CD8-positive, alpha-beta memory T cell (primary cell): ENCODE results near the gene KATNB1. TPM values are rescaled to one million over a fixed set of nuclear protein-coding genes. Genes with fewer than 3 reads are reported as not detected.
"Not testable (repeated sequence)": the region's sequence is repeated elsewhere in the genome, so short reads cannot be mapped to it uniquely, and the experiment has no call there.

Experiments
- CTCF ChIA-PET: fragments of 350-600 bp; sonication (Branson Sonifier 250); formaldehyde crosslinking; loops from one replicate; lab custom pipeline; 2021; ENCODE audit warnings: antibody characterized with exemption; lab: Charles Lee
- POLR2A ChIA-PET: fragments of 350-600 bp; sonication (Branson Sonifier 250); formaldehyde crosslinking; loops from one replicate; lab custom pipeline; 2021; ENCODE audit warnings: antibody characterized with exemption; lab: Charles Lee
- DNase-seq, 5 donors: peaks; one replicate each; pipeline versions ENCODE4 v3.0.0 to v3.0.0-alpha.2; 2020 to 2022; ENCODE audit warnings: mixed read lengths in 1 of 5
- H3K27ac ChIP-seq: one replicate; pipeline ENCODE4 v1.7.0; 2013; ENCODE audit warnings: low read depth, mild to moderate bottlenecking, low read length, moderate library complexity
- H3K27me3 ChIP-seq: 2 replicates; pipeline ENCODE4 v1.7.0; 2013; ENCODE audit warnings: low read length, mild to moderate bottlenecking; ENCODE audit not compliant: insufficient read depth, poor library complexity, severe bottlenecking
- H3K36me3 ChIP-seq: 2 replicates; pipeline ENCODE4 v1.7.0; 2013; ENCODE audit warnings: mild to moderate bottlenecking, low read length, moderate library complexity; ENCODE audit not compliant: insufficient read depth
- H3K4me1 ChIP-seq: 2 replicates; pipeline ENCODE4 v1.7.0; 2013; ENCODE audit warnings: mild to moderate bottlenecking, low read length, moderate library complexity; ENCODE audit not compliant: insufficient read depth
- H3K4me3 ChIP-seq: 2 replicates; pipeline ENCODE4 v1.7.0; 2013; ENCODE audit warnings: mild to moderate bottlenecking, low read length
- H3K9me3 ChIP-seq: 2 replicates; pipeline ENCODE4 v1.7.0; 2013; ENCODE audit warnings: mild to moderate bottlenecking, low read length
- H3K27ac Mint-ChIP-seq, 8 donors: one replicate each; pipeline ENCODE4 v1.8.0; 2020 to 2021; ENCODE audit warnings: mixed read lengths in 8 of 8, mild to moderate bottlenecking in 6 of 8, inconsistent platforms in 3 of 8, moderate library complexity in 3 of 8
- H3K27me3 Mint-ChIP-seq, 2 donors: one replicate each; pipeline ENCODE4 v1.8.0; 2020 to 2021; ENCODE audit warnings: mixed read lengths in 2 of 2, mild to moderate bottlenecking in 1 of 2, moderate library complexity in 1 of 2
- H3K36me3 Mint-ChIP-seq, 3 donors: one replicate each; pipeline ENCODE4 v1.8.0; 2020 to 2021; ENCODE audit warnings: mixed read lengths in 3 of 3, inconsistent platforms in 1 of 3, mild to moderate bottlenecking in 1 of 3
- H3K4me1 Mint-ChIP-seq, 3 donors: one replicate each; pipeline ENCODE4 v1.8.0; 2020 to 2021; ENCODE audit warnings: mixed read lengths in 3 of 3, inconsistent platforms in 1 of 3, mild to moderate bottlenecking in 1 of 3
- H3K4me3 Mint-ChIP-seq, 7 donors: one replicate each; pipeline ENCODE4 v1.8.0; 2020 to 2021; ENCODE audit warnings: mixed read lengths in 7 of 7, mild to moderate bottlenecking in 6 of 7, moderate library complexity in 4 of 7, inconsistent platforms in 2 of 7
- H3K9me3 Mint-ChIP-seq, 5 donors: one replicate each; pipeline ENCODE4 v1.8.0; 2020 to 2022; ENCODE audit warnings: mixed read lengths in 5 of 5, mild to moderate bottlenecking in 3 of 5, moderate library complexity in 2 of 5, inconsistent platforms in 1 of 5
- polyA plus RNA-seq: library from polyadenylated mRNA; unstranded; fragments of 300-500 nt; fragmentation: Illumina TruSeq; gene quantifications from one replicate; pipeline ENCODE4 v1.2.3, GENCODE V29; 2021
- total RNA-seq, 2 experiments: library from RNA; stranded (reverse); gene quantifications; one replicate each; pipeline ENCODE4 v1.2.3, GENCODE V29; 2021

The KATNB1 gene
- total and polyA plus RNA-seq, 3 experiments from 2014 or later = 29.7 to 53.0 (median 50.2) TPM

DNA sequence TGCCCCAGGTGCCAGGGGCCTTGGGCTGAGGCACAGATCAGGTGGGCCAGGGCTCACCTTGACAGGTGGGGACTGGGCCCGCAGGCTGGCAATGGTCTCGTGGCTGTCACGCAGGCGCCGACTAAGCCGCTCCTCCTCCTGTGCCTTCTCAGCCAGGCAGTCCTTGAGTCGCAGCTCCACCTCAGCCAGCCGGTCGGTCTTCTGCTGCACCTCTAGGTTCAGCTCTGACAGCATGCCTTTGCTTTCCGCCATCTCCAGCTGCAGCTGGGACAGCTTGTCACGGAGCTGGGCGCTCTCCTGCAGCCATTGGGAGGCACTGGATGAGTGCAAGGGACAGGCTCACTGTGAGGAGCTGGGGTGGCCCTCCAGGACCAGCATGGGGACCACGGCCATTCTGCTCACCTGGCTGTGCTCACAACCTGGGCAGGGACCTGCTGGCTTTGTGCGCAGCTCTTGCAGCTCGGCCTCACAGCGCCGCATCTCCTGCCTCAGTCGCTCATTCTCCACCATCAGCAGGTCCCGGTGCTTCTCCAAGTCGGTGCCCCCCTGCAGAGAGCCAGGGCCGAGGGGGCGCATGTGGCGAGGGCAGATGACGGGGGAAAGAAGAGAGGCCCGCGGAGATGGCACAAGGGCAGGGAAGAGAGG is 35.7 kb downstream of the KATNB1 start:
- POLR2A ChIA-PET = no interaction called here
- no peak overlapping the region for H3K4me3 Mint-ChIP-seq

DNA sequence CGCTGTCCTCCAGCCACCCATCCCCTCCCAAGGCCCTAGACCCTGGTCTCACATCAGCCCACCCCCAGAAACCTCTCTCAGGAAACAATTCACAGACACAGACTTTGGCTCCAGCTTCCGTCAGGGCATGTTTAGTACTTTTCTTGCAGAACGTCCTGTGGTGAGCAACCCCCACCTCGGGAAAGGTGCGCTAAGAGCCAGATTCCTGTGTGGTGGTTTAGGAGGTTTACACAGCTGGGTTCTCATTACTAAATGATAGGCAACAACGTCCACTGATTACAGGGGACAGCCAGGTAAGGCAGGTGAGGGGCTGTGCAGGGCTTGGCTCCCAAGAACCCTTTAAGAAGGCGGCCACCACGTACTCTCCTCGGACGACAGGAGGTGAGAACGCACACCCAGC is 37.4 kb downstream of the KATNB1 start:
- no peak for DNase-seq
- Mint-ChIP-seq H3K4me1 (no peaks in the 10 kb centered on the region), H3K27ac (no peak overlapping the region), H3K4me3 (no peak overlapping the region), H3K27me3 (no peaks in the 10 kb centered on the region), H3K9me3 (no peaks in the 10 kb centered on the region), H3K36me3 (no peaks in the 10 kb centered on the region)
- Histone ChIP-seq H3K27ac (no peak overlapping the region), H3K9me3 (no peaks in the 10 kb centered on the region), H3K36me3 (no peaks in the 10 kb centered on the region), H3K4me1 (no peaks in the 10 kb centered on the region), H3K4me3 (no peak overlapping the region), H3K27me3 (no peaks in the 10 kb centered on the region)
- ChIA-PET POLR2A (no interaction called here), CTCF (no interaction called here)

More for the DNA sequence above, 35.7 kb downstream of the KATNB1 start:
- CTCF ChIA-PET = interaction anchor here (1.4 to 1.7 kb wide), 2 partner anchors 91 to 131 kb away, joined by 3 to 4 read pairs; no protein-coding TSS in a partner anchor
- H3K27ac ChIP-seq = no peak overlapping the region
- no peak overlapping the region for H3K4me3 ChIP-seq
- no peaks in the 10 kb centered on the region for H3K36me3 Mint-ChIP-seq
- H3K4me1 ChIP-seq = no peaks in the 10 kb centered on the region
- H3K27me3 ChIP-seq = no peaks in the 10 kb centered on the region
- no peaks in the 10 kb centered on the region for H3K27me3 Mint-ChIP-seq
- H3K36me3 ChIP-seq = no peaks in the 10 kb centered on the region
- no peaks in the 10 kb centered on the region for H3K9me3 ChIP-seq
- no peaks in the 10 kb centered on the region for H3K9me3 Mint-ChIP-seq
- no peak for DNase-seq
- H3K27ac Mint-ChIP-seq = no peak overlapping the region
- no peaks in the 10 kb centered on the region for H3K4me1 Mint-ChIP-seq

DNA sequence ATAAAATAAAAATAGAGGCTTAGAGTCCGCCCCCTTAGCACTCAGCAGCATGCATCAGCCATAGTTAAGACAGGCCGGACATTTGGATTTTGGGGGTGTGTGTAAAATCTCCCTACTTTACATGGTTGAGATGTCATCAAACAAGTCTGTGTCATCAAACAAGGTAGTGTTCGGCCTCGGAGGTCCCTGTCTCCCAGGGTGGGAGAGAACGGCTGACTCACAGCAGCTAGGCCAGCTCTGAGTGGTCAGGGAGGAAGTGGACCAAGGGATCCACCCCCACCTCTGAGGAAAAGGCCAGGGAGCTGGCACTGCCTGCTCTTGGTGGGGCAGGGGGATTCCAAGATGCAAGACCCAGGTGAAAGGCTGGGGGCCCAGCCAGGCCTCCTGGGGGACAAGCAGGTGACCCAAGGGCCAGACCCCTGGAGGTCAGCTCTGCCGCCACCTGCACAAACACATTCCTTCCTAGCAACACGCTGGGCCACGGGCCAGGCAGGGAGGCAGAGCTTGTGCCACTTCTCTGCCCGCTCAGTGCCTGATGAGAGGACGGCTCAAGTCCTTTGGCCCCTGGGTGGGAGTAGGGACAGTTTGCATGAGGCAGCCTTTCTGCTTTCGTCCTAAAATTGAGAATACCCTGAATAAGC is 38.2 kb downstream of the KATNB1 start:
- Mint-ChIP-seq H3K9me3 (no peaks in the 10 kb centered on the region), H3K36me3 (no peaks in the 10 kb centered on the region), H3K27ac (no peak overlapping the region), H3K4me1 (no peaks in the 10 kb centered on the region), H3K4me3 (no peak overlapping the region), H3K27me3 (no peaks in the 10 kb centered on the region)
- DNase-seq = no peak
- ChIA-PET POLR2A (no interaction called here), CTCF (no interaction called here)
- Histone ChIP-seq H3K27ac (no peak overlapping the region), H3K4me1 (no peaks in the 10 kb centered on the region), H3K36me3 (no peaks in the 10 kb centered on the region), H3K9me3 (no peaks in the 10 kb centered on the region), H3K27me3 (no peaks in the 10 kb centered on the region), H3K4me3 (no peak overlapping the region)

DNA sequence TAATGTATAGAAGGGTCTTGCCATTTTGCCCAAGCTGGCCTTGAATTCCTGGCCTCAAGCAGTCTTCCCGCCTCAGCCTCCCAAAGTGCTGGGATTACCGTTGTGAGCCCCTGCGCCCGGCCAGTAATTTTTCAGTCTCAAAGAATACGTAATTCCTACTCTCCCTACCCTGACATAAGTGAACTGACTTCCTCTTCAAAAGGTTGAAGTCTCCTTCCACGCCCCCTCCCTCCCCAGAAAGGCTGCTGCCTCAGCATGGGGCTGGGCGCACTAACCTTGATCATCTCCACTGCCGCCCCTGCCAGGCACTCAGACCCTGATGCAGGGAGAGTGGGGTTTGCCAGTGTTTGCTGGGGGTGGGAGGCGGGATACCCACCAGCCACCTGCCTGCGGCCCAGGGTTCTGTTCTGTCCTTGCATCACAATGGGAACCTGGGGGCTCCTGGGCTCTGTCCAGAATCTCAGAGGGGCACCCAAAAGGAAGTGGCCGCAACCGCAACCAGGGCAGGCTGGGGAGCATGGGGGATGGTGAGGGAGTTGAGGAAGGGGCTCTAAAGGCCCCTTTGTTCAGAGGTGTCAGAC is 39.2 kb downstream of the KATNB1 start:
- Histone ChIP-seq H3K27ac (no peak overlapping the region), H3K36me3 (no peaks in the 10 kb centered on the region), H3K4me3 (no peak overlapping the region), H3K27me3 (no peaks in the 10 kb centered on the region), H3K4me1 (no peaks in the 10 kb centered on the region), H3K9me3 (no peaks in the 10 kb centered on the region)
- Mint-ChIP-seq H3K27me3 (no peaks in the 10 kb centered on the region), H3K27ac (no peak overlapping the region), H3K9me3 (no peaks in the 10 kb centered on the region), H3K4me1 (no peaks in the 10 kb centered on the region), H3K36me3 (no peaks in the 10 kb centered on the region), H3K4me3 (no peak overlapping the region)
- no peak for DNase-seq
- POLR2A ChIA-PET = no interaction called here
- CTCF ChIA-PET = no interaction called here

DNA sequence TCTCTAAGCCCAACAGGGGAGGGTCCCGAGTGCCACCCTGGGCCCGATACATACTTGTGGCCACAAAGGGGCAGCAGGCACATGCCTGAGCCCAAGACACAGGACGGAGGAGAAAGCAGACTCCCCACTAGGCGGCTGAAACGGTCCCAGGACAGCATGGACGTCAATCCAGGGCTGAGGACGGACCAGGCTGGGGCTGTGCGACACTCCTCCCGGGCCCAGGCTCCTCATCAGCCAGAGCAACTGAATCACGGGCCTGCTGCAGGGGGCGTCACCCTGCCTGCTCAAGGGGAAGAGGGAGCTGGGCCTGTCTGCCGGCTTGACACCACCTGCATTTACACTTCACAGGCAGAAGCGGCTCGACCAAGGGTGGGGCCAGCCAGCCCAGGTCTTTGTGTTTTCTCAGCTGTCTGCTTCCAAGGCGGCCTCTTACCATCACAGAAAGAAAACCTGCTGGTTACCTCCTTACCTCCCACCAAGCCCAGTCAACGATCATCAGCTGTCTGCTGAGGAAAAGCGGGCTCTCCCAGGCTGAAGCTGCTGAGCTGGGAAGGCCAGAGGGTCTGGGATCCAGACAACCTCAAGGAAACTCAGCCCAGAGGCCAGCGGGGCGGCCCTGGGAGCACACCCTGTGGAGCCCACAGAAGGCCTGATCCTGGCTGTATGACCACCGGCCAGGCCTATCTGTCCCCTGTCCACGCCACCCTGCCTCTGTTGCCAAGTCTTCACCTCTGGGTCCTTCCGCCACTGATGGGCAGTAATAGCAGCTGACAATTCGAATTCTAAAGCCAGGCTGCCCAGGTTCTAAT is 40.3 kb downstream of the KATNB1 start:
- no peak for DNase-seq
- no peaks in the 10 kb centered on the region for H3K9me3 Mint-ChIP-seq
- Histone ChIP-seq H3K27me3 (no peaks in the 10 kb centered on the region), H3K27ac (no peak overlapping the region), H3K4me1 (no peaks in the 10 kb centered on the region), H3K4me3 (no peak overlapping the region), H3K36me3 (no peaks in the 10 kb centered on the region), H3K9me3 (no peaks in the 10 kb centered on the region)
- H3K27ac Mint-ChIP-seq = peak overlapping the region in 1 of 8 donors; percentile 69
- ChIA-PET POLR2A (no interaction called here), CTCF (no interaction called here)
- no peaks in the 10 kb centered on the region for H3K27me3 Mint-ChIP-seq
- no peaks in the 10 kb centered on the region for H3K36me3 Mint-ChIP-seq
- no peaks in the 10 kb centered on the region for H3K4me1 Mint-ChIP-seq
- H3K4me3 Mint-ChIP-seq = no peak overlapping the region

DNA sequence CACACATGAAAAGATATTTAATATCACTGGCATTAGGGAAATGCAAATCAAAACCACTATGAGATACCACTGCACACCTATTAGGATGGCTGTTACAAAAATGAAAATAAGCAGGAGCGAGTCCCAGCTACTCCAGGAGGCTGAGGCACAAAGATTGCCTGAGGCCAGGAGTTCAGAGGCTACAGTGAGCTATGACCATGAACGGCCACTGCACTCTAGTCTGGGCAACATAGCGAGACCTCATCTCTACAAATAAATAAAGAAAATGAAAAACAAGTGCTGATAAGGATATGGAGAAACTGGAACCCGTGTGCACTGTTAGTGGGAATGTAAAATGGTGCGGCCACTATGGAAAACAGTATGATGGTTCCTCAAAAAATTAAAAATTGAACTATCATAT is 43.1 kb downstream of the KATNB1 start:
- POLR2A ChIA-PET = no interaction called here
- DNase-seq = no peak
- Mint-ChIP-seq H3K4me1 (no peaks in the 10 kb centered on the region), H3K4me3 (no peak overlapping the region), H3K36me3 (no peaks in the 10 kb centered on the region), H3K27me3 (no peaks in the 10 kb centered on the region), H3K27ac (peak overlapping the region in 2 of 8 donors; percentile 84 to 85), H3K9me3 (no peaks in the 10 kb centered on the region)
- no peaks in the 10 kb centered on the region for H3K27me3 ChIP-seq
- no peaks in the 10 kb centered on the region for H3K9me3 ChIP-seq
- no peaks in the 10 kb centered on the region for H3K4me1 ChIP-seq
- no peak overlapping the region for H3K4me3 ChIP-seq
- no peaks in the 10 kb centered on the region for H3K36me3 ChIP-seq
- H3K27ac ChIP-seq = no peak overlapping the region
- CTCF ChIA-PET = no interaction called here

DNA sequence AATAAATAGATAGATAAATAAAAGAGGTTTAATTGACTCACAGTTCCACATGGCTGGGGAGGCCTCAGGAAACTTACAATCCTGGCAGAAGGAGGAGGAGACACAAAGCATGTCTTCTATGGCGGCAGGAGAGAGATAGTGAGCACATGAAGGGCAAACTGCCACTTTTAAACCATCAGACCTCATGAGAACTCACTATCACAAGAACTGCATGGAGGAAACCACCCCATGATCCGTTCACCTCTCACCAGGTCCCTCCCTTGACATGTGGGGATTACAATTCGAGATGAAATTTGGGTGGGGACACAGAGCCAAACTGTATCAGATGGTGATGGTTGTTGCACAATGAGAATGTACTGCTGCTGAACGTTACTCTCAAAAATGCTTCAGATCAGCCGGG is 44.3 kb downstream of the KATNB1 start:
- H3K27me3 Mint-ChIP-seq, DNase-seq, H3K4me3 ChIP-seq, H3K9me3 Mint-ChIP-seq, H3K27ac Mint-ChIP-seq, H3K4me3 Mint-ChIP-seq, H3K9me3 ChIP-seq, H3K4me1 Mint-ChIP-seq, POLR2A ChIA-PET, H3K27ac ChIP-seq, H3K27me3 ChIP-seq, CTCF ChIA-PET, H3K36me3 ChIP-seq, H3K36me3 Mint-ChIP-seq, H3K4me1 ChIP-seq: not testable (repeated sequence)

DNA sequence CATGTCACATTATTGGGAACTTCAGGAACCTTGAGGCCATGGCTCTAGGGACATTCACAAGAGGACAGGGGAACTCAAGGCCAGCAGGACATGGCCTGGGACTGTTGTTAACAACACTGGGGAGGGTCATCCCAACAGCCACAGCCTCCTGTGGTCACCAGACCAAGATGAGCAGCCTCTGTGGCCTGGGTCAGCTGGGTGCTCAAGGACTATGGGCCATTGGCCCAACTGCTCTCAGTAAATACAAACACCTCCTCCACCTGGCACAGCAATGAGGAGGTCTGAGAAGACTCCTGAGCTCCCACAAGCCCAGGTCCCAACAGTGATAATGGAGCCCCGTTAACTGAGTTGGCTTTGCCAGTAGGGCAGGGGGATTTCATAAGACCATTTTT is 45.8 kb downstream of the KATNB1 start:
- Mint-ChIP-seq H3K4me1 (no peaks in the 10 kb centered on the region), H3K36me3 (no peaks in the 10 kb centered on the region), H3K27me3 (peaks cover 0 to 3% of the 10 kb centered on the region in 2 donors), H3K4me3 (no peak overlapping the region), H3K27ac (no peak overlapping the region), H3K9me3 (no peaks in the 10 kb centered on the region)
- no peak overlapping the region for H3K27ac ChIP-seq
- no peaks in the 10 kb centered on the region for H3K36me3 ChIP-seq
- H3K27me3 ChIP-seq = no peaks in the 10 kb centered on the region
- H3K4me1 ChIP-seq = no peaks in the 10 kb centered on the region
- H3K9me3 ChIP-seq = no peaks in the 10 kb centered on the region
- H3K4me3 ChIP-seq = no peak overlapping the region
- POLR2A ChIA-PET = no interaction called here
- CTCF ChIA-PET = interaction anchor here (1.4 to 1.6 kb wide), 2 partner anchors 13 to 24 kb away, joined by 4 read pairs; no protein-coding TSS in a partner anchor
- DNase-seq = no peak
